Caco-2 (cell line): ENCODE data around the gene ACTG1. TPM values are rescaled to one million over a fixed set of nuclear protein-coding genes. Genes with fewer than 3 reads are reported as not detected.

Source experiments
- BruUV-seq: library from RNA; stranded (reverse); fragments of 400-500 nt; replicated peaks from 2 replicates; lab custom pipeline; 2021; lab: Mats Ljungman, UMichigan
- CTCF ChIA-PET: fragments of 300-600 bp; sonication (Branson Sonifier 250); formaldehyde crosslinking; loops from one replicate; lab custom pipeline; 2022; ENCODE audit warnings: antibody characterized with exemption; lab: Charles Lee
- POLR2A ChIA-PET: fragments of 300-600 bp; sonication (Branson Sonifier 250); formaldehyde crosslinking; loops from one replicate; lab custom pipeline; 2022; ENCODE audit warnings: antibody characterized with exemption; lab: Charles Lee
- DNase-seq, 2 experiments: peaks; one replicate each; pipeline versions ENCODE4 v3.0.0 to v3.0.0-alpha.2; 2020 to 2022
- H3K27me3 ChIP-seq: replicated peaks from 2 replicates; pipeline ENCODE4 v1.6.0; 2011; ENCODE audit warnings: low read length; ENCODE audit not compliant: control insufficient read depth, insufficient read depth
- H3K36me3 ChIP-seq: 2 replicates; pipeline ENCODE4 v1.5.1; 2011; ENCODE audit warnings: low read length; ENCODE audit not compliant: control insufficient read depth, insufficient read depth
- H3K4me1 ChIP-seq: fragments of 250-450 bp; sonication (Bioruptor Pico); 2 replicates; pipeline ENCODE4 v1.5.1; 2020; ENCODE audit warnings: mild to moderate bottlenecking
- H3K4me3 ChIP-seq: 2 replicates; pipeline ENCODE4 v1.5.1; 2011; ENCODE audit warnings: low read depth, mild to moderate bottlenecking, control low read depth, low read length
- H3K9me3 ChIP-seq: fragments of 250-450 bp; sonication (Bioruptor Pico); 2 replicates; pipeline ENCODE4 v1.5.1; 2020; ENCODE audit warnings: mild to moderate bottlenecking, moderate library complexity
- H3K27ac Mint-ChIP-seq: one replicate; pipeline ENCODE4 v1.8.0; 2022; ENCODE audit warnings: mixed read lengths; ENCODE audit not compliant: unreplicated experiment
- H3K27me3 Mint-ChIP-seq: one replicate; pipeline ENCODE4 v1.8.0; 2022; ENCODE audit warnings: mixed read lengths; ENCODE audit not compliant: insufficient read depth, unreplicated experiment
- H3K36me3 Mint-ChIP-seq: one replicate; pipeline ENCODE4 v1.8.0; 2022; ENCODE audit warnings: mild to moderate bottlenecking, mixed read lengths; ENCODE audit not compliant: insufficient read depth, unreplicated experiment
- H3K4me1 Mint-ChIP-seq: one replicate; pipeline ENCODE4 v1.8.0; 2022; ENCODE audit warnings: low read depth, mixed read lengths; ENCODE audit not compliant: unreplicated experiment
- H3K4me3 Mint-ChIP-seq: one replicate; pipeline ENCODE4 v1.8.0; 2022; ENCODE audit warnings: mild to moderate bottlenecking, moderate library complexity, mixed read lengths; ENCODE audit not compliant: unreplicated experiment
- H3K9me3 Mint-ChIP-seq: one replicate; pipeline ENCODE4 v1.8.0; 2022; ENCODE audit warnings: mixed read lengths; ENCODE audit not compliant: unreplicated experiment
- intact Hi-C: fragments of 100-400 bp; cut with micrococcal nuclease; formaldehyde crosslinking; loops from one replicate; pipeline ENCODE4 v1.10.0; 2022; ENCODE audit not compliant: unreplicated experiment
- total RNA-seq: library from RNA; stranded (reverse); gene quantifications from 2 replicates; pipeline ENCODE4 v1.2.3, GENCODE V29; 2022
- TF ChIP-seq, protein P1 (sequence below), 2 experiments: fragments of 200-600 bp in 1 of 2; IDR thresholded peaks; 1 replicate in 1 of 2; 2 replicates in 1 of 2; pipeline versions ENCODE4 v1.5.1 to v1.8.0; 2011 to 2022; ENCODE audit warnings: antibody characterized with exemption in 1 of 2, control low read depth in 1 of 2, inconsistent platforms in 1 of 2, low read depth in 1 of 2, low read length in 1 of 2, mild to moderate bottlenecking in 1 of 2, moderate library complexity in 1 of 2; ENCODE audit not compliant: insufficient read depth in 1 of 2, severe bottlenecking in 1 of 2, unreplicated experiment in 1 of 2

ACTG1 gene
- total RNA-seq, 1 experiment from 2014 or later = 1,436 TPM

DNA sequence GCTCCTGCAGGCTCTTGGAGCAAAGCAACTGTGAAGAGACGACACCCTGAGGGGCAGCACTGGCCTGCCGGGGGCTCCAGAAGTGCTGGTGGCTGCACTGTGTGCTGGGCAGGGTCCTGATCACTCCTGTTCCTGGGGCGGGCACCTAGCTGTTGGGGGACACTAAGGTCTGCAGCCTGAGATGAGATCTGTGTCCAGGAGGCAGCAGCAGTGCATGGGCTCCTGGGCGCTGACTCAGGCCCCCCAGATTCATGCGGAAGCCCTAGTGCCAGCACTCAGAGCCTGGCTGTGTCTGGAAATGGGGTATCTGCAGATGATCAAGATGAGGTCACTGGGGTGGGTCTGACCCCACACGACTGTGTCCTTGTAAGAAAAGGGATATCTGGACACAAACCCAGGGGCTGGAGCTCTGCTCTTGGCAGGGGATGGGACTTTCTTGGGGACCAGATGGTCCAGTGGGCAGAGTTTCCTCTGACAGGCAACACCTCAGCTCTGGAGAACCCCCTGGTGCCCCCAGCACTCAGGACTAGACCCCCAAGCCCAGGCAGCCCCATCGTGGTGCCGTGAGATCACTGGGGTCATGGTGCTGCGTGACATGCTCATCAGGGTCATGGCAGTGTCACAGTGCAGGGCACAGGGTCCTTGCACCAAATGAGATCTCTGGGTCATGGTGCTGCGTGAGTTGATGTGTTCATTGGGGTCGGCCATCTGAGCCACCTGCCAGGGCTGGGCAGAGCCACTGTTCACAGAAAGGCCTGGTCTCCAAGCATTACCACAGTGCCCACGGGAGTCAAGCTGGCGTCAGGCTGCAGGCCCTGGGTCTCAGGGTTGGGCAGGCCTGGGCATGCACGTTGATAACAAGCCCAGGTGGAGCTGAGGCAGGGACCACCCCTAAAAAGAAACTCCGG, 30.1 kb upstream of the ACTG1 start:
- H3K4me3 Mint-ChIP-seq = no peak overlapping the region
- ChIA-PET CTCF (interaction anchor here (0.6 kb wide), 1 partner anchor 132 kb away, joined by 5 read pairs; no protein-coding TSS in a partner anchor), POLR2A (interaction anchor here (0.9 kb wide), 1 partner anchor 10 kb away, joined by 4 read pairs; the partner anchor contains the start of gene FAAP100)
- no peaks in the 10 kb centered on the region for H3K9me3 Mint-ChIP-seq
- H3K36me3 Mint-ChIP-seq = peaks cover 34% of the 10 kb centered on the region
- TF ChIP-seq, protein P1, sequence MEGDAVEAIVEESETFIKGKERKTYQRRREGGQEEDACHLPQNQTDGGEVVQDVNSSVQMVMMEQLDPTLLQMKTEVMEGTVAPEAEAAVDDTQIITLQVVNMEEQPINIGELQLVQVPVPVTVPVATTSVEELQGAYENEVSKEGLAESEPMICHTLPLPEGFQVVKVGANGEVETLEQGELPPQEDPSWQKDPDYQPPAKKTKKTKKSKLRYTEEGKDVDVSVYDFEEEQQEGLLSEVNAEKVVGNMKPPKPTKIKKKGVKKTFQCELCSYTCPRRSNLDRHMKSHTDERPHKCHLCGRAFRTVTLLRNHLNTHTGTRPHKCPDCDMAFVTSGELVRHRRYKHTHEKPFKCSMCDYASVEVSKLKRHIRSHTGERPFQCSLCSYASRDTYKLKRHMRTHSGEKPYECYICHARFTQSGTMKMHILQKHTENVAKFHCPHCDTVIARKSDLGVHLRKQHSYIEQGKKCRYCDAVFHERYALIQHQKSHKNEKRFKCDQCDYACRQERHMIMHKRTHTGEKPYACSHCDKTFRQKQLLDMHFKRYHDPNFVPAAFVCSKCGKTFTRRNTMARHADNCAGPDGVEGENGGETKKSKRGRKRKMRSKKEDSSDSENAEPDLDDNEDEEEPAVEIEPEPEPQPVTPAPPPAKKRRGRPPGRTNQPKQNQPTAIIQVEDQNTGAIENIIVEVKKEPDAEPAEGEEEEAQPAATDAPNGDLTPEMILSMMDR (IDR thresholded peaks at IDR 0.05; ENCODE audit: insufficient read depth in 1 of 2, low read depth in 1 of 2, low read length in 1 of 2, severe bottlenecking in 1 of 2, unreplicated experiment in 1 of 2) = no peak
- Histone ChIP-seq H3K4me1 (no peaks in the 10 kb centered on the region), H3K36me3 (peaks cover 1% of the 10 kb centered on the region), H3K27me3 (no peaks in the 10 kb centered on the region), H3K9me3 (no peaks in the 10 kb centered on the region), H3K4me3 (no peak overlapping the region)
- H3K27me3 Mint-ChIP-seq = no peaks in the 10 kb centered on the region
- no peak overlapping the region for H3K27ac Mint-ChIP-seq
- no peak for DNase-seq
- intact Hi-C loops = no loop called here
- no peaks in the 10 kb centered on the region for H3K4me1 Mint-ChIP-seq
- BruUV-seq = no TSS peak

DNA sequence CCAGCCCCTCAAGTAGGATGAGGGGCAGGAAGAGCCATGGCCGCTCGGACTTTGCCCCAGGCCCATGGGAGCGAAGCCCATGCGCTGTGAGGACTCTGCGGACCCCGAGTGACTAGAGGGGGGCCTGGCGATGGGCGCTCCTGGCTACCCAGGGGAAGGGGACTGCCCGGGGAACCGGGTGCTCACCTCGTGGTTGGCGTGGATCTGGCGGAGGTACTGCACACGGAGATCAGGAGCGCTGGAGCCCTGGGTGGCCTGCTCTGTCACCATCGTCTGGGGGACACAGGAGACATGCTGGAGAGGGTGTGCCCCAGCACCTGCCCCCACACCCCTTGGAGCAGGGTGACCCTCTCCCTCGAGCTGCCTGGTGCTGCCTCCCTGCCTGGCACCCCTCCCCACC, 28.5 kb upstream of the ACTG1 start:
- BruUV-seq = no TSS peak
- Mint-ChIP-seq H3K4me3 (no peak overlapping the region), H3K36me3 (peaks cover 30% of the 10 kb centered on the region), H3K4me1 (no peaks in the 10 kb centered on the region), H3K27me3 (no peaks in the 10 kb centered on the region), H3K9me3 (no peaks in the 10 kb centered on the region), H3K27ac (no peak overlapping the region)
- H3K27me3 ChIP-seq = no peaks in the 10 kb centered on the region
- CTCF ChIA-PET = no interaction called here
- POLR2A ChIA-PET = no interaction called here
- TF ChIP-seq, protein P1 (IDR thresholded peaks at IDR 0.05; ENCODE audit: insufficient read depth in 1 of 2, low read depth in 1 of 2, low read length in 1 of 2, severe bottlenecking in 1 of 2, unreplicated experiment in 1 of 2) = no peak
- H3K9me3 ChIP-seq = no peaks in the 10 kb centered on the region
- peaks cover under 1% of the 10 kb centered on the region for H3K36me3 ChIP-seq
- intact Hi-C loops = no loop called here
- no peak for DNase-seq
- H3K4me1 ChIP-seq = no peaks in the 10 kb centered on the region
- no peak overlapping the region for H3K4me3 ChIP-seq

DNA sequence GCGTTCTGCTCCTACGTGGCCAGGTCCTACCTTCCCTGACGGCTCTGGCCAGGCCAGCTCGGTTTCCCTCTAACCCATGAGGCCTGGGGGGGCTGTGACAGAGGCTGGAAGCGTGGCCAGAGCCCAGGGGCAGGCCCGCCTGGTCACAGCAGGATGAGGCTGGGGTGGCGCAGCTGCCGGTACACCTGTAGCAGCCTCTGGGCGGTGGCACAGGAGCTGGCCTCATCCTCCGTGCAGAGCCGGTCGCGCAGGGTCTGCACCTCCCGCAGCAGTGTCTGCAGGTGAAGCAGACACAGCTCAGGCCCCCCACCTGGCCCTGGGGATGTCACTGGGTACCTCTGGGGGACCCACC, 28.1 kb upstream of the ACTG1 start:
- no peaks in the 10 kb centered on the region for H3K9me3 ChIP-seq
- no peaks in the 10 kb centered on the region for H3K4me1 Mint-ChIP-seq
- BruUV-seq = no TSS peak
- intact Hi-C loops = no loop called here
- H3K36me3 Mint-ChIP-seq = peaks cover 25% of the 10 kb centered on the region
- TF ChIP-seq, protein P1 (IDR thresholded peaks at IDR 0.05; ENCODE audit: insufficient read depth in 1 of 2, low read depth in 1 of 2, low read length in 1 of 2, severe bottlenecking in 1 of 2, unreplicated experiment in 1 of 2) = no peak
- no peak overlapping the region for H3K4me3 Mint-ChIP-seq
- no peaks in the 10 kb centered on the region; the same call in none of the 2 replicates for H3K36me3 ChIP-seq
- H3K27me3 Mint-ChIP-seq = no peaks in the 10 kb centered on the region
- CTCF ChIA-PET = no interaction called here
- no peaks in the 10 kb centered on the region for H3K27me3 ChIP-seq
- no peak overlapping the region for H3K27ac Mint-ChIP-seq
- POLR2A ChIA-PET = no interaction called here
- no peak for DNase-seq
- no peak overlapping the region for H3K4me3 ChIP-seq
- H3K4me1 ChIP-seq = no peaks in the 10 kb centered on the region
- no peaks in the 10 kb centered on the region for H3K9me3 Mint-ChIP-seq
